Stimulated activated CD4-positive, alpha-beta T cell treated with anti-CD3 and anti-CD28 coated beads, Interleukin-12 subunit alpha, Interleukin-12 subunit beta, amount 100 ng/mL, for 48 hours (primary cell): Measurements from ENCODE around the gene AMHR2.
"Not testable (repeated sequence)": the region's sequence is repeated elsewhere in the genome, so short reads cannot be mapped to it uniquely, and the experiment has no call there.

ENCODE experiments used
- DNase-seq, 3 donors: peaks; one replicate each; pipeline ENCODE4 v3.0.0-alpha.2; 2020; ENCODE audit warnings: low read depth in 2 of 3, low spot score in 1 of 3

Gene AMHR2

GRCh38 chr12:53414756-53415417, 8.8 kb upstream of the AMHR2 start:
- DNase-seq = no peak

- DNase-seq = not testable (repeated sequence)
Measured at GRCh38 chr12:53415752-53416389, 7.8 kb upstream of the AMHR2 start.

- DNase-seq = not testable (repeated sequence)
Measured at GRCh38 chr12:53417291-53417816, 6.3 kb upstream of the AMHR2 start.

GRCh38 chr12:53418221-53418620, 5.4 kb upstream of the AMHR2 start:
- no peak for DNase-seq

- no peak for DNase-seq
Measured at GRCh38 chr12:53419756-53420155, 3.9 kb upstream of the AMHR2 start.

GRCh38 chr12:53422247-53422646, 1.4 kb upstream of the AMHR2 start:
- not testable (repeated sequence) for DNase-seq

- no peak for DNase-seq
Measured at GRCh38 chr12:53424626-53425514, 1.2 kb downstream of the AMHR2 start.

- DNase-seq = no peak
Measured at GRCh38 chr12:53425515-53426150, 2.0 kb downstream of the AMHR2 start.

GRCh38 chr12:53427905-53428594, 4.4 kb downstream of the AMHR2 start:
- peak; percentile 23 to 44 (median 40) for DNase-seq

GRCh38 chr12:53428741-53429140, 5.1 kb downstream of the AMHR2 start:
- DNase-seq = no peak

GRCh38 chr12:53430116-53430515, 6.5 kb downstream of the AMHR2 start:
- no peak for DNase-seq

- no peak for DNase-seq
Measured at GRCh38 chr12:53431187-53431586, 7.5 kb downstream of the AMHR2 start.

- DNase-seq = not testable (repeated sequence)
Measured at GRCh38 chr12:53435326-53435725, 11.7 kb downstream of the AMHR2 start.

- DNase-seq = not testable (repeated sequence)
Measured at GRCh38 chr12:53439582-53439981, 15.9 kb downstream of the AMHR2 start.

- DNase-seq = peak; percentile 98 to 99 (median 98)
Measured at GRCh38 chr12:53441040-53441833, 17.6 kb downstream of the AMHR2 start, which contains the start of gene PRR13. PRR13 (plus strand) TSS chr12:53441734; CDS start chr12:53442715, 981 bp downstream.

GRCh38 chr12:53443955-53444354, 20.3 kb downstream of the AMHR2 start:
- DNase-seq = no peak

- DNase-seq = not testable (repeated sequence)
Measured at GRCh38 chr12:53444593-53445325, 21.1 kb downstream of the AMHR2 start.

- no peak for DNase-seq
Measured at GRCh38 chr12:53450936-53451335, 27.3 kb downstream of the AMHR2 start.

GRCh38 chr12:53451661-53452158, 28.1 kb downstream of the AMHR2 start, which contains the start of gene PCBP2:
PCBP2 (plus strand) TSS chr12:53452102; CDS start chr12:53454801, 2,699 bp downstream.
- peak; percentile 94 to 98 (median 96) for DNase-seq
